OCI-LY7 (cell line): Measurements from ENCODE around the gene CLEC4G.

Experiments
- CTCF ChIP-seq: fragments of 200-600 bp; sonication (generic); conservative IDR thresholded peaks from 2 replicates; pipeline ENCODE4 v1.5.1; 2014; ENCODE audit warnings: mild to moderate bottlenecking, antibody characterized with exemption, low read length, moderate library complexity, mixed read lengths
- EZH2phosphoT487 ChIP-seq: fragments of 200-600 bp; sonication (generic); IDR thresholded peaks from 2 replicates; pipeline ENCODE4 v1.6.1; 2018; ENCODE audit warnings: low read depth, borderline replicate concordance, mild to moderate bottlenecking, mixed run types, antibody characterized with exemption, low read length, moderate library complexity, mixed read lengths

GRCh38 chr19:7746903-7747884 lies 15.3 kb upstream of the CLEC4G start, which contains the start of gene CD209:
- TF ChIP-seq CTCF (no peak), EZH2phosphoT487 (no peak)
